Thyroid gland (tissue), 4 donors: ENCODE data around the gene PPIL1.

ENCODE experiments used
- CTCF ChIP-seq, 6 experiments: fragments of 200-600 bp in 3 of 6; fragments of 450-650 bp in 3 of 6; sonication (generic) in 3 of 6; IDR thresholded peaks; one replicate each; pipeline ENCODE4 v1.5.1; 2016 to 2019; ENCODE audit warnings: antibody characterized with exemption in 6 of 6, mild to moderate bottlenecking in 2 of 6, inconsistent platforms in 1 of 6, moderate library complexity in 1 of 6
- POLR2A ChIP-seq, 2 donors: fragments of 450-650 bp; IDR thresholded peaks; one replicate each; pipeline ENCODE4 v1.6.1; 2017; ENCODE audit warnings: antibody characterized with exemption in 2 of 2, mild to moderate bottlenecking in 2 of 2, moderate library complexity in 1 of 2

- TF ChIP-seq CTCF (IDR thresholded peaks at IDR 0.05) = no peak
- TF ChIP-seq POLR2A (IDR thresholded peaks at IDR 0.05) = no peak
Observed at GRCh38 chr6:36837686-36838085, 36.9 kb downstream of the PPIL1 start.
